MG63 (cell line): ENCODE results near the gene FOXC1. TPM values are rescaled to one million over a fixed set of nuclear protein-coding genes. Genes with fewer than 3 reads are reported as not detected.

Experiments used
- DNase-seq: peaks from one replicate; pipeline ENCODE4 v3.0.0-alpha.2; 2020
- H3K27me3 ChIP-seq: fragments of 250-450 bp; sonication (Bioruptor Pico); 2 replicates; pipeline ENCODE4 v1.5.1; 2020; ENCODE audit warnings: mild to moderate bottlenecking, moderate library complexity
- H3K36me3 ChIP-seq: fragments of 250-450 bp; sonication (Bioruptor Pico); 2 replicates; pipeline ENCODE4 v1.5.1; 2020; ENCODE audit warnings: mild to moderate bottlenecking, moderate library complexity
- H3K4me3 ChIP-seq: fragments of 250-450 bp; sonication (Bioruptor Pico); 2 replicates; pipeline ENCODE4 v1.5.1; 2020; ENCODE audit warnings: mild to moderate bottlenecking, moderate library complexity
- H3K9me3 ChIP-seq: fragments of 250-450 bp; sonication (Bioruptor Pico); 2 replicates; pipeline ENCODE4 v1.5.1; 2020; ENCODE audit warnings: mild to moderate bottlenecking, moderate library complexity
- total RNA-seq: library from RNA; depleted of rRNA; stranded (reverse); fragments of >200 nt; shearing (Covaris generic); gene quantifications from 2 replicates; pipeline ENCODE4 v1.2.3, GENCODE V29; 2014; ENCODE audit warnings: low replicate concordance

FOXC1 gene
- total RNA-seq, 1 experiment from 2014 or later, result 5.5 TPM

- H3K36me3 ChIP-seq, result no peaks in the 10 kb centered on the region
- no peaks in the 10 kb centered on the region for H3K27me3 ChIP-seq
- DNase-seq, result no peak
- no peak overlapping the region for H3K4me3 ChIP-seq
- no peaks in the 10 kb centered on the region for H3K9me3 ChIP-seq
Observed at GRCh38 chr6:1639430-1639829, 29.7 kb downstream of the FOXC1 start.

GRCh38 chr6:1640476-1640875, 30.8 kb downstream of the FOXC1 start:
- no peak for DNase-seq
- no peaks in the 10 kb centered on the region for H3K36me3 ChIP-seq
- no peaks in the 10 kb centered on the region for H3K27me3 ChIP-seq
- H3K9me3 ChIP-seq, result no peaks in the 10 kb centered on the region
- no peak overlapping the region for H3K4me3 ChIP-seq

- Histone ChIP-seq H3K4me3 (no peak overlapping the region), H3K27me3 (no peaks in the 10 kb centered on the region), H3K36me3 (no peaks in the 10 kb centered on the region), H3K9me3 (no peaks in the 10 kb centered on the region)
- DNase-seq, result no peak
Observed at GRCh38 chr6:1641343-1641885, 31.7 kb downstream of the FOXC1 start.

GRCh38 chr6:1643111-1643510, 33.4 kb downstream of the FOXC1 start:
- DNase-seq, result no peak
- H3K9me3 ChIP-seq, result no peaks in the 10 kb centered on the region
- no peak overlapping the region for H3K4me3 ChIP-seq
- H3K27me3 ChIP-seq, result no peaks in the 10 kb centered on the region
- H3K36me3 ChIP-seq, result no peaks in the 10 kb centered on the region

- no peaks in the 10 kb centered on the region for H3K9me3 ChIP-seq
- no peak for DNase-seq
- H3K36me3 ChIP-seq, result no peaks in the 10 kb centered on the region
- H3K4me3 ChIP-seq, result no peak overlapping the region
- H3K27me3 ChIP-seq, result no peaks in the 10 kb centered on the region
Observed at GRCh38 chr6:1643830-1644445, 34.2 kb downstream of the FOXC1 start.

GRCh38 chr6:1644516-1645060, 34.9 kb downstream of the FOXC1 start:
- no peak for DNase-seq
- H3K36me3 ChIP-seq, result no peaks in the 10 kb centered on the region
- no peaks in the 10 kb centered on the region for H3K27me3 ChIP-seq
- H3K9me3 ChIP-seq, result no peaks in the 10 kb centered on the region
- H3K4me3 ChIP-seq, result no peak overlapping the region

GRCh38 chr6:1645466-1646185, 35.9 kb downstream of the FOXC1 start:
- no peak for DNase-seq
- Histone ChIP-seq H3K4me3 (no peak overlapping the region), H3K27me3 (no peaks in the 10 kb centered on the region), H3K9me3 (no peaks in the 10 kb centered on the region), H3K36me3 (no peaks in the 10 kb centered on the region)

- DNase-seq, result no peak
Observed at GRCh38 chr6:1651362-1651761, 41.6 kb downstream of the FOXC1 start.

GRCh38 chr6:1652842-1653241, 43.1 kb downstream of the FOXC1 start:
- Histone ChIP-seq H3K9me3 (no peaks in the 10 kb centered on the region), H3K27me3 (no peaks in the 10 kb centered on the region), H3K36me3 (no peaks in the 10 kb centered on the region), H3K4me3 (no peak overlapping the region)
- DNase-seq, result no peak

More at GRCh38 chr6:1651362-1651761, 41.6 kb downstream of the FOXC1 start:
- Histone ChIP-seq H3K27me3 (no peaks in the 10 kb centered on the region), H3K36me3 (no peaks in the 10 kb centered on the region), H3K4me3 (no peak overlapping the region), H3K9me3 (no peaks in the 10 kb centered on the region)

- no peak for DNase-seq
- Histone ChIP-seq H3K4me3 (no peak overlapping the region), H3K36me3 (no peaks in the 10 kb centered on the region), H3K27me3 (no peaks in the 10 kb centered on the region), H3K9me3 (no peaks in the 10 kb centered on the region)
Observed at GRCh38 chr6:1654054-1654453, 44.3 kb downstream of the FOXC1 start.

- Histone ChIP-seq H3K4me3 (no peak overlapping the region), H3K36me3 (no peaks in the 10 kb centered on the region), H3K27me3 (no peaks in the 10 kb centered on the region), H3K9me3 (no peaks in the 10 kb centered on the region)
- no peak for DNase-seq
Observed at GRCh38 chr6:1657116-1657770, 47.5 kb downstream of the FOXC1 start.

GRCh38 chr6:1657771-1658165, 48.1 kb downstream of the FOXC1 start:
- Histone ChIP-seq H3K4me3 (no peak overlapping the region), H3K36me3 (no peaks in the 10 kb centered on the region), H3K27me3 (no peaks in the 10 kb centered on the region), H3K9me3 (no peaks in the 10 kb centered on the region)
- DNase-seq, result no peak

GRCh38 chr6:1658212-1659005, 48.7 kb downstream of the FOXC1 start:
- no peak overlapping the region for H3K4me3 ChIP-seq
- no peaks in the 10 kb centered on the region for H3K36me3 ChIP-seq
- DNase-seq, result no peak
- no peaks in the 10 kb centered on the region for H3K27me3 ChIP-seq
- H3K9me3 ChIP-seq, result no peaks in the 10 kb centered on the region

GRCh38 chr6:1659816-1660215, 50.1 kb downstream of the FOXC1 start:
- no peaks in the 10 kb centered on the region for H3K27me3 ChIP-seq
- no peak overlapping the region for H3K4me3 ChIP-seq
- H3K36me3 ChIP-seq, result no peaks in the 10 kb centered on the region
- H3K9me3 ChIP-seq, result no peaks in the 10 kb centered on the region
- DNase-seq, result no peak

- no peak for DNase-seq
- Histone ChIP-seq H3K9me3 (no peaks in the 10 kb centered on the region), H3K36me3 (no peaks in the 10 kb centered on the region), H3K4me3 (no peak overlapping the region), H3K27me3 (no peaks in the 10 kb centered on the region)
Observed at GRCh38 chr6:1662534-1662933, 52.8 kb downstream of the FOXC1 start.
